Measurements from ENCODE around the gene RP9. TPM values are rescaled to one million over a fixed set of nuclear protein-coding genes. Genes with fewer than 3 reads are reported as not detected.
A peak's percentile ranks its signal among the peaks of the same experiment; 100 is the strongest.

The RP9 gene
- total and polyA plus RNA-seq, 2 donors (not counting 1 experiment from before 2014, with no cell fraction given) = 19.2 to 23.4 TPM

- DNase-seq (ENCODE audit: low read depth in 2 of 2) = peak; percentile 94
- TF ChIP-seq EZH2 (IDR thresholded peaks at IDR 0.05; ENCODE audit: low read length, missing control alignments) = no peak
- peak in 1 of 2 donors; percentile 5 for TF ChIP-seq CTCF (conservative IDR thresholded peaks at IDR 0.05 in 1 of 2, IDR thresholded peaks at IDR 0.05 in 1 of 2; ENCODE audit: low read depth in 1 of 2, low read length in 2 of 2)
- H3K4me2 ChIP-seq (ENCODE audit: extremely low read depth, insufficient read depth, low read length) = peak within 1 kb of the TSS; percentile 92
- H3K9ac ChIP-seq (ENCODE audit: insufficient read depth, low read length) = peak within 1 kb of the TSS; percentile 58
- H3K27ac ChIP-seq (ENCODE audit: insufficient read depth, low read length) = peak within 1 kb of the TSS; percentile 49
- peaks cover 2% of the 10 kb centered on the region for H3K4me1 ChIP-seq (ENCODE audit: control insufficient read depth, extremely low read depth, insufficient read depth, low read length)
- H4K20me1 ChIP-seq (ENCODE audit: control insufficient read depth, extremely low read depth, insufficient read depth, low read length) = no peaks in the 10 kb centered on the region
- H3K27me3 ChIP-seq (ENCODE audit: control insufficient read depth, insufficient read depth, low read length) = no peaks in the 10 kb centered on the region
- no peaks in the 10 kb centered on the region for H3K9me3 ChIP-seq (ENCODE audit: control insufficient read depth, insufficient read depth, low read depth, low read length)
- peak within 1 kb of the TSS; percentile 67 to 92 (median 84) for H3K4me3 ChIP-seq (replicated peaks in 1 of 4; ENCODE audit: control extremely low read depth in 1 of 4, insufficient read depth in 1 of 4, low read depth in 3 of 4, low read length in 4 of 4)
- no peaks in the 10 kb centered on the region for H3K79me2 ChIP-seq (ENCODE audit: control insufficient read depth, insufficient read depth, low read length)
- H2AFZ ChIP-seq (ENCODE audit: low read length) = peak within 1 kb of the TSS; percentile 99
- no peaks in the 10 kb centered on the region for H3K36me3 ChIP-seq (ENCODE audit: control insufficient read depth, insufficient read depth, low read length)
Measured at GRCh38 chr7:33128990-33129805, 20.0 kb upstream of the RP9 start, which contains the start of gene BBS9. TSS of gene BBS9 (plus strand) at chr7:33129564. CDS start at chr7:33146253, 16,689 bp downstream.

DNA sequence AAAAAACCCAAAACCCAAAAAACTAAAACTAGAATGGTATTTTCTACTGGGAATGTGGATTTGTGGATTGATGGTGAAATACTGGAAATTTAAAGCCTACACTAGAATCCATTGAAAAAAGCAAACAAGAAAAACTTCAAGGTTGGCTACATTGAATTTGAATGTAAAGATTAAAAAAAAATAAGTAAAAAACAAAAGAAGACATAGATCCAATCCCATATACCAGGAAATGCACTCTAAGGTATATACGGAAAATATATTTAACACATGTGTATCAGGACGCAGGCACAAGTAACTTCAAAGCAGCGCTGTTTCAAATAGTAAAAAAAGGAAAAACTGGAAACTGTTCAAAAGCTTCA lies 19.4 kb upstream of the RP9 start:
- no peaks in the 10 kb centered on the region for H4K20me1 ChIP-seq (ENCODE audit: control insufficient read depth, extremely low read depth, insufficient read depth, low read length)
- no peaks in the 10 kb centered on the region for H3K27me3 ChIP-seq (ENCODE audit: control insufficient read depth, insufficient read depth, low read length)
- H3K36me3 ChIP-seq (ENCODE audit: control insufficient read depth, insufficient read depth, low read length) = no peaks in the 10 kb centered on the region
- H2AFZ ChIP-seq (ENCODE audit: low read length) = peak overlapping the region; percentile 90
- H3K9me3 ChIP-seq (ENCODE audit: control insufficient read depth, insufficient read depth, low read depth, low read length) = no peaks in the 10 kb centered on the region
- no peak overlapping the region for H3K27ac ChIP-seq (ENCODE audit: insufficient read depth, low read length)
- peak overlapping the region; percentile 58 for H3K9ac ChIP-seq (ENCODE audit: insufficient read depth, low read length)
- H3K4me1 ChIP-seq (ENCODE audit: control insufficient read depth, extremely low read depth, insufficient read depth, low read length) = peaks cover 2% of the 10 kb centered on the region
- peak overlapping the region; percentile 34 for H3K4me2 ChIP-seq (ENCODE audit: extremely low read depth, insufficient read depth, low read length)
- no peak for DNase-seq (ENCODE audit: low read depth in 2 of 2)
- no peaks in the 10 kb centered on the region for H3K79me2 ChIP-seq (ENCODE audit: control insufficient read depth, insufficient read depth, low read length)
- peak overlapping the region; percentile 67 to 92 (median 84) for H3K4me3 ChIP-seq (replicated peaks in 1 of 4; ENCODE audit: control extremely low read depth in 1 of 4, insufficient read depth in 1 of 4, low read depth in 3 of 4, low read length in 4 of 4)
- TF ChIP-seq CTCF (conservative IDR thresholded peaks at IDR 0.05 in 1 of 2, IDR thresholded peaks at IDR 0.05 in 1 of 2; ENCODE audit: low read depth in 1 of 2, low read length in 2 of 2) (no peak), EZH2 (IDR thresholded peaks at IDR 0.05; ENCODE audit: low read length, missing control alignments) (no peak)

- Histone ChIP-seq H3K9ac (ENCODE audit: insufficient read depth, low read length) (no peak overlapping the region), H2AFZ (ENCODE audit: low read length) (no peak overlapping the region), H3K4me2 (ENCODE audit: extremely low read depth, insufficient read depth, low read length) (no peak overlapping the region), H3K27ac (ENCODE audit: insufficient read depth, low read length) (no peak overlapping the region), H3K4me3 (replicated peaks in 1 of 4; ENCODE audit: control extremely low read depth in 1 of 4, insufficient read depth in 1 of 4, low read depth in 3 of 4, low read length in 4 of 4) (no peak overlapping the region), H3K27me3 (ENCODE audit: control insufficient read depth, insufficient read depth, low read length) (no peaks in the 10 kb centered on the region), H3K79me2 (ENCODE audit: control insufficient read depth, insufficient read depth, low read length) (no peaks in the 10 kb centered on the region), H3K36me3 (ENCODE audit: control insufficient read depth, insufficient read depth, low read length) (no peaks in the 10 kb centered on the region), H4K20me1 (ENCODE audit: control insufficient read depth, extremely low read depth, insufficient read depth, low read length) (no peaks in the 10 kb centered on the region), H3K4me1 (ENCODE audit: control insufficient read depth, extremely low read depth, insufficient read depth, low read length) (peaks cover 2% of the 10 kb centered on the region), H3K9me3 (ENCODE audit: control insufficient read depth, insufficient read depth, low read depth, low read length) (no peaks in the 10 kb centered on the region)
- DNase-seq (ENCODE audit: low read depth in 2 of 2) = no peak
- TF ChIP-seq CTCF (conservative IDR thresholded peaks at IDR 0.05 in 1 of 2, IDR thresholded peaks at IDR 0.05 in 1 of 2; ENCODE audit: low read depth in 1 of 2, low read length in 2 of 2) = no peak
- TF ChIP-seq EZH2 (IDR thresholded peaks at IDR 0.05; ENCODE audit: low read length, missing control alignments) = no peak
Measured at GRCh38 chr7:33127085-33127484, 17.9 kb upstream of the RP9 start.

Measured in fibroblast of lung (primary cell).